Urothelium cell line (cell line): ENCODE results near the gene MAGI1.
A peak's percentile ranks its signal among the peaks of the same experiment; 100 is the strongest.

Experiments
- DNase-seq: peaks from one replicate; pipeline ENCODE4 v3.0.0; 2011; ENCODE audit warnings: low spot score, mixed read lengths
- FAIRE-seq: peaks from 2 replicates; lab custom pipeline; 2011; peaks lifted over from hg19 to GRCh38; lab: Jason Lieb, UNC

The MAGI1 gene

DNA sequence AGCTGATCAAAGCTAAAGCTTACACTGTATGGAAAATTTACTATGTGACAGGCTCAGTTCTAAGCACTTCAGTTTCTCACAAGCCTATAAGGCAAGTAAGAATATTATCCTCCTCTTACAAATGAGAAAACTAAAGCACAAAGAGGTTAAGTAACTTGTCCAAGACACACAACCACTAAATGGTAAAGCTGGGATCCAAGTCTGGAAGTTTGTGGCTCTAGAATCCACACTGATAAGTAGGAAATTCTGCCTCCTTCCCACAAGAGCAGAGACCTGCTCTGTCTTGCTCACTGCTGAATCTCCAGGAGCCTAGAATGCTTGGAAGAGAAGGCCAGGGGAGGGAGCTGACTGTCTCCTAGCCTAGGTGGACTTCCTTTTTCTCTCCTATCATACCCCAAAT, 60.6 kb downstream of the MAGI1 start:
- no peak for DNase-seq
- no peak for FAIRE-seq

DNA sequence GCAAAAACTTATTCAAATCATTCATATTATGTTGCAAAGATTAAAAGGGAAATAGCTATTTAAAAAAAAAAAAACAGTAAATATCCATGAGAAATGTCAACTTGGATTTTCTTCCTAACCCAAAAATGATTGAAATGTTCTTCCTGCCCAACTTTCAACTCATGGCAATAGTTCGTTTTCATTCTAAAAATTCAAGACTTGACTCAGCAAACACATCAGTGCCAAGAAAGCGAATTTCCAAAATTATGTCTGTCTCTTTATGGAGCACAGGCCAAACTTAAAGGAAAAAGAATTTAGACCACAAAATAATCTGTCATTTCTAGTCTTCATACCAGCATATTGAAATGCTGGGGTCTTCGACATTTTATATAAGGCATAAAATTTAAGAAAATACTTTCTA, 63.7 kb downstream of the MAGI1 start:
- DNase-seq (no peak), FAIRE-seq (no peak)

DNA sequence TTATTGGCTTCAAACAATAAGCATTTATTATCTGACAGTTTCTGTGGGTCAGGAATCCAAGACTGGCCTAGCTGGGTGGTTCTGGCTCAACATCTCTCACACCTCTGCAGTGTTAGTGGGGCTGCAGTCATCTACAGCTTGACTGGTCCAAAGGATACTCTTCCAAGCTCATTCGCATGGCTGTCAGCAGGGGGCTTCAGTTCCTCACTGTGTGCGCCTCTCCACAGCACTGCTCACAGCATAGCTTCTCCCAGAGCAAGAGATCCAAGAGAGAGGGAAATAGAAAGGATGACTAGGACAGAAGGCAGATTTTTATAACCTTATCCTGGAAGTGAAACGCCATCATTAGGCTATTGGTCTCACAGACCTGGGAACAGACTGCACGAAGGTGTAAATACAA, 64.2 kb downstream of the MAGI1 start:
- no peak for DNase-seq
- no peak for FAIRE-seq

DNA sequence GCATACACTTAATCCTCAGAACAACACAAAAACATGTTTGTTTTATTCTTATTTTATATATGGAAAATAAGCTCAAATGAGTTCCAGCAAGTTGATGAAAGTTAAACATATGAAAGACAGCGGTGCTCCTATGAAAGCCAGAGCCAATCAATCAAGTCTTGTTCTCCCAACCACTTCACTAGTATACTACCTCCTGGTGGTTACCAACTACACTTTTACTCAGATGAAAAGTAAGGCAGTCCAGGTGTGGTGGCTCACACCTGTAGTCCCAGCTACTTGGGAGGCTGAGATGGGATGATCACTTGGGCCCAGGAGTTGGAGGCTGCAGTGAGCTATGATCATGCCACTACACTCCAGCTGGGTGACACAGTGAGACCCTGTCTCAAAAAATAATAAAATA, 66.0 kb downstream of the MAGI1 start:
- DNase-seq, result no peak
- FAIRE-seq, result no peak

DNA sequence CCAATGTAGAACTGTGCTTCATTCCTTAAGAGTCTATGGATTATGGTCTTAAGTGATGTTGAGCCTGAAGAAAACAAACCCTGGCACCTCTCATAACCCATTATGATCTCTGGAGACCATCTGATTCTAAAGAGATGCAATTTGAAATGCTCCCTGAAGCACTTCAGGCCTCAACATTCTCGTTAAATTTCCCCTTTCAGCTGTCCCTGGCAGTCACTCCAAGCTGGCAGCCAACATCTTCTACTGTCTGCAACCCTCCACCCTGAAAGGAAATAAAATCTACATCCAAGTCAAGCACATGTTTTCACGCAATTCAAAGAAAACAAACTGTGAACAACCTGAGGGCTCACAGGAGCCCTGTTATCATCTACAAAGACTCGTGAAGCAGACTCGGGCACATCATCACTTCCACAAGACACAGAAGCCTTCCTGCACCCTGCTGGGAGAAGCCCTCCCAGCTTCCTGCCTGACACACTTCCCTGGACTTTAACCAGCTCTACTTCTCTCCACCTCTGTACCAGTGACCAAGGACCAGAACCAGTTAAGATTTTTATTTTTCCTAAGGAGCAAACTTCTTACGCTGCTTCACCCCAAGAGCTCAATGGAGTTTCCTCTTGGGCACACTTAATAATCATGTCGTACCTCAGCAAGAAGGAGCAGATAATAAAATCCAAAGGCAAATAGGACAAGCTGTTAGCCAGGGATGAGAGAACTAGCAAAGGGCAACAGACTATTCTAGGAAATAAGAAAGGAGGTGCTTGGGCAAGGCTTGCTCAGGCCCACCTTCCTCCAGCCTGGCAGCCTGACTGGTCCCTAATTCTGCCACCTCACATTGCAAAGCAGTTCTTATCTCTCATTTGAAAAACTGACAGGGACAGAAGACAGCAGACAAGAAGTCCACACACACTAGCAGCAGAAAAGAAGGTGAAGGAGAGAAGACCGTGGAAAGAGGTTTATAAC, 67.1 kb downstream of the MAGI1 start:
- no peak for DNase-seq
- FAIRE-seq, result no peak

DNA sequence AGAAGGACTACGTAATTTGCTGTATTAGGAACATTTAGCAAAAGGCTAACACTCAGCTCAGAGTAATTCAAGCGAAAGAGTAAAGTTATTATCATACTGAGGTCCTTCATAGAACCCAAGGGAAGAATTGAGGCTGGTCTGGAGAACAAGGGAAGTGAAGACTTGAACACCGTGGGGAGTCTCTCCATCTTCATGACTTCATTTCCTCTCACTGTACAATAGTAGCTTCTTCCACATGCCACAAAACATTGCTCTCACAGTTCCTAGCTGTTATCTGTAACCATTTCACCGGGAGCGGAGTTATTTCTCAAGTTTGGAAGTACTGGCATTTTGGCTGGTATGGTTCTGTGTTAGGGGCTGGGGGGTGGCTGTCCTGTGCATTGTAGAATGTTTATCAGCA, 69.7 kb downstream of the MAGI1 start:
- no peak for DNase-seq
- no peak for FAIRE-seq

DNA sequence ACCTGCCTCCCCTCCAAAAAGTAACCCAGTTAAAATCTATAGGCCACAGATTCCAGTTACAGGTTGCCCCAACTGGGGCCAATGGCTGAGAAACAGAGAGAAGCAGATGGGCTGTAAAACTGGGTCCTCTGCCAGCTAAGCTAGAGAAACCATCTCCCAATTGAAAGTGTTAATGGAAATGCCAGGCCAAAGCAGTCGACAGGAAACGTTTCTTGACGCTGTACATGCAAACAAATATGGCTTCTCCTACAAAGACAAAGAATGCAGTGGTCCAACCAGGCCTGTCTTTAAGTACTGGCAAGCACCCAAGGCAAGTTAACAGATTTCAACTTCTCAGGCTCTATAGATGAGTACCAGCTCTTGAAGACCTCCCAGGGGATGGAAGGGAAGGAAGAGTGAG, 71.3 kb downstream of the MAGI1 start:
- FAIRE-seq (no peak), DNase-seq (no peak)

DNA sequence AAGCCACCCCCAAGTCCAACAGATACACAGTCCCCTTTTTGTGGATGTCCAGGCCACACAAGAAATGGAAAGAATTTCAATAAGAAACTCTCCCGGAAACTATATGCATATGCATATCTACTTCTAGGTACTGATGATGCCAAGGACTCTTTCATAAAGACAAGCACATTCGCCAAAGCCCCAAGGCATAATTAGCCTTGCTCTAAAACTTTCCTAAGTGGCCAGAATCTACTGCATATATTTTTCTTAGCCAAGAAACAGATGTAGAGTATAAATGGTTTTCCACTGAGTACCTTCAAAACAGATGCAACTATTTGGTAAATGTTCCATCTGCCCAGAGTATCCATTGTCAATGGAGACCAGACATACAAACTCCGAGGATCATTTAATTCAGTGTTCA, 73.9 kb downstream of the MAGI1 start:
- FAIRE-seq, result no peak
- DNase-seq, result no peak

DNA sequence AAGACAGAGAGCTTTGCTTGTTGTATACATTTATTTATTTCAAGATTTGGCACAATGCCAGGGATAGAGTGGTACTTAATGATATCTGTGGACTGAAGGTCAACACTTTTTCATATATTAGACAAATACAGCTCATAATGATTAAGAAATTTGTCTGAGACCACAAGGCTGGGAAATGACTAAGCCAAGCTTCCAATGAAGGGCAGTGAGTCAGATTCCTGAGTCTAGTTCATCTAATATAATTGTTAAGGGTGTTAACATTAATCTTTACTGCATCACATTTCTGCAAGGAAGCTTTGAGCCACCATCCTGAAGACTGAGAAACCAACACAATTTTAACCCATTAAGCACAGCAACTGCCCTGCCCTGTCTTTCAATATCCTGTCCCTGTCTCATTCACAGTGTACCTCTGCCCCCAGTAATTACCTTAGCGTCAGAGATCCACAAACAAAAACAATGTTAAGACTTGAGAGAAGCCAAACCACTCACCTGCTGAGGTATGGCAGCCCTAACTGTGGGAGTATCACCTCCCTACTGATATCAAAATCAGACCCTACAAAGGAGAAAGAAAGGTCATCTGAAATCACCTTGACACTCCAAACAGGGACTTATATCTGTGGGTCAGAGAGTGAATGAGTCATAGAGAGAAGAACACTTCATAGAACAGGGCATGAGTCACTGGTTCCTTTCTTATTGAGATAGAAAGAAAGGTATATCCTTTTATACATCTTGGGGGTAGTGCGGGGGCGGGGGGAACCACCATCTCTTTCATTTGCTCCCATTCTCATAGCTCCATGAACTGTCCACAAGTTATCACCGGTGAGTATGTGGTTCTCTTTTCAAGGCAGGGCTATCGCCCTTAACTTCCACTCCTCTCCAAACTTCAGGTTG, 74.7 kb downstream of the MAGI1 start:
- peak; percentile 75 for DNase-seq
- no peak for FAIRE-seq

DNA sequence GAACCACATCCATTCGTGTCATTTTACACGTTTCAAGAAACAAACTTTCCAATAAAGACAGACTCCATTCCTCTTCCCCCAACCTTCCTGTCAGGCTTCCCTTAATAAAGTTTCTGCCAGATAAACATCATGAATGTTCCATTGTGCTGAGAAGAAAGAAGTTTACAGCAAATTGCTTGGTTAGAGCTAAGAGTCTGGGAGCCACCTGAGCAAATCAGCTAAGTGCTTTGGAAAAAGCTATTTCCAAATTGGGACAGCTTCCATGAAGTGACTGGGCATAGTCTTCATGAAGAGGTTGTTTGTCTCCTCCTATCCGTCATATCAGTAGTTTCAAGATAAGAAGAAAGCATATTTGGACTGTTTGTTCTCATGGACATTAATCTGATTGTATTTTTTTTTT, 77.0 kb downstream of the MAGI1 start:
- FAIRE-seq, result no peak
- DNase-seq, result no peak

DNA sequence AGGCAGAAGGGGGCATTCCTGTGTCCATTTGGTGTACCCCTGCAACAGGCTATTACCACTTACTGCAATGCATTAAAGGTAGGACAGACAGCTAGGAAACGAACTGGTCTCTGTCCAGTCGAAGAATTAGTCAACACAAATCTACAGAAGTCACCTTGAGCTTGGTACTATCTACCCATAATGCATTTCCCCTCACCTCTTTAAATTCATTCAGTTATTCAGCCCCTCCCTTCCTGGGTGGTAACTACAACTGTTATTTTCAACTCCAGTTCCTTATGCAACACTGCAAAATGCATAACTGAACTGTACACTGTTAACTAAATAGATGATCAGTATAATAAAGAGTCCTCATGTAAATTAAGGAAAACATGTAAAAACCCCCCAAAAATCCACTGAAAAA, 77.6 kb downstream of the MAGI1 start:
- FAIRE-seq (no peak), DNase-seq (no peak)

DNA sequence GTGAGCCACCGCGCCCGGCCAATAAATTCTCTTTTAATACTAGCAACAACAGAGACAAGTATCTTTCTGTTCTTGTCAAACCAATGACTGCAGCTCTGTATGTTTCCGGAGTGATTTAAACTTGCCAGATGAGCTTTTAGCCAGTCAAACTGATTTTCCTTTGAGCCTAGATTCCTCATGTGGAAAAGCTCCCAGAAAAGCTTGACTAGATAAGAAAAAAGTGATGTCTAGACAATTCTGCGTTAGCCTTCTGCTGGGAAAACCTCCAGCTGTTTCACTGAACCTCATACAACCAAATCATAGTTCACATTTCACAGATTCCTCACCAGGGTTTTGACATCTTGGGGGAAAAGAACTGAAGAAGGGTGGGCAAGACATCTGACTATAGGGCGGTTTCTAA, 78.6 kb downstream of the MAGI1 start:
- no peak for FAIRE-seq
- DNase-seq, result no peak

DNA sequence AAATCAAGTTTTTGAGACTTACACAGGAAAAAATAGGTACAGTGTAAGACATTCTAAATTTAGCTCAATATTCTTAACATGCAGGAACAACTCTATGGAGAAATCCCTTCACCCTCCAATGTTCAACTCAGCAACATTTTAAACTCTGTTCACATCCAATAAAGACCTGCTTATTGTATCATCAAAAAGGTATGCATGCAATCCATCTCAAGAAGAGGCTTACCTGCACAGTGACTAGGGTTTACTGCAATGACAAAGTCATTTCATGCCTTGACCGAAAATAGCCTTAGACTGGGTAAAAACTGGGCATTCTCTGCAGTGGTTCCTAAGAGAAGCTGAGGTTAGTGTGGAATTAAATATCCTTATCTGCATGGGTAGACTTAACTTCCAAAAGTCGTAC, 80.5 kb downstream of the MAGI1 start:
- no peak for FAIRE-seq

DNA sequence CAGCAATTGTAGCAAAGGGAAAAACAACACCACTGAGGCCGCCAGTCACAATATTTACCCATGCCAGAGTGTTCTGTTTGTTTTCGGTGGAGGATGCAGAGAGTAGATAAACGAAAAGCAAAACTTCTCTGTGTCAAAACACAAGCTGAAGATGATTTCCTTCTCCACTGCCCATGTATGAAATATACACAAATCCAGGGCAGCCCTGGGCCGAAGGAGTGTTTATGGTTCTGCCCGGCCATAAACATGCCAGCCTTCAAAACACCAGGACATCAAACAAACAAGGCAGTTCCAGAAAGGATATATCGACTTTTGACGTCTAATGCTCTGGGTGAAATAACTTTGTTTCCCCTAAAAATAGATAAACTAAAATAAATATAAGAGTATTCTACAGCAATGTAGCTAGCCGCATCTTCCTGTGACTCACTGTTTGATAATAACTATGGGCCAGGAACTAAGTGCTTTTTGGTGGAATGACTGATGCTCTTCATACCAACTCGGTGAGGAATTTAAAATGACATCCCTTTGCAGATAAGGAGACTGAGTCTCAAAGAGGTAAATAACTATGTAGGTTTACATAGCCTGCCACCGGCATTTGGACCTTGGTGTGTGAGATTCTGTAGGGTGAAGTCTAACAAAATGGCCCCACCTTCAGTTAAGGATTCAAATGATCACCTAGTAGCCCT, 82.8 kb downstream of the MAGI1 start:
- DNase-seq (no peak), FAIRE-seq (no peak)

More for the DNA sequence above, 80.5 kb downstream of the MAGI1 start:
- no peak for DNase-seq

DNA sequence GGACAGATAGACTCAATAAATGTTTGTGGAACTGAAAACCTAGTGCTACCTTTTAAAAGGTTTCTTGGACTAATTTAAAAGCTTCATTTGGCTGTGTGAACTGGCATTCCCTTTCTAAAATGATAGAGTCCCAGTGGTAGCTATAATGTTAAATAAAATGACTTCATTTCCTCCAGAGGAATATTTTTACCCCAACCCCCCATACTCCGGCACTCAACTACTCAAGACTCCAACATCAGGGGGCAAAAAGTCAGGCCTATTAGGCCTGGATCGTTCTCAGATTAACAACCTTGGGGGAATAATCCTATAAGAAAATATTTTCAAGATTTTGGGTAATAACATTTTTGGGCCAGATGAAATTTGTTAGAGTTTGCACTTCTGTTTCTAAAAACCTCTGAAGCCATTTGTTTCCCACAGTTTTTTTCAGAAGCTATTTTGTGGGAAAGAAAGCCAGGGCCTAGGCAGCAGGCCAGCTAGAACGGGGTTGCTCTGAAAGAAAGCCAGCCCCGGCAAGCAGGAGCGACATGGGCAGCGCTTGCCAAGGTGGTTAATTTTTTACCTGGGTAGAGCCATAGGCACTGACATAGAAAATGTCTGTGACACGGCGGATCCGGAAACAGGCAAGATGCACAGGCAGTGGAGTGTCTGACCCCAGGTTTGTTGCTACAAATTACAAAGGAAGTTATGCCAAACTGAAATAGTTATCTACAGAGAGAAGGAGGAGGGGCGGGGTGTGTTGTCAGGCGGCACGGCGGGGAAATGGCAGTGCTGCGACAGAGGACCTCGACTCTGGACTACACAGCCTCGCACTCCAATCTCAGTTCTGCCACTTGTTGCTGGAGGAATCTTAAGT, 84.6 kb downstream of the MAGI1 start:
- DNase-seq, result no peak
- FAIRE-seq, result no peak

DNA sequence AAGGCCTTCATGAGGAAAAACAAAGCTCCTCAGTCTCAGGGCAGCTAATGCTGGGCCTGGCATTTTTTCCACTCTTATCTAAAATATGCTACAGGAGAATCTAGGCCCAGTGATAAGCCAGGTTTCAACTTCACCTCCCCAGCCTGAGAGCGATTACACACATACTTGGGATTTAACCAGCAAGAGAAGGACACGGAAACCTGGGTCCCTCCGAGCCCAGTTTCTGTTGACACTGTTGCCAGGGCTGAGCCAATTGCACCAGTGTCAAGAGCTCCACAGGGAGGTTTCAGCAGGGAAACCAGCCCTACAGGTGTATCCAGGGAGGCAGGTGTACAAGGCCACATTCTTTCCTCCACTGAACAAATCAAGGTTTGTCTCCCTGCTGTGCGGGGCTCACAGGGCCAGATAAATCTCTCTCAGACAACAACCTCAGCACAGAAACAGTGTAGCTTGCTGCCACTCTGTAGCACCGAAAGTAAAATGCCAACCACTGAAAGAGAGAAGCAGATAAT, 85.4 kb downstream of the MAGI1 start:
- DNase-seq (no peak), FAIRE-seq (no peak)

DNA sequence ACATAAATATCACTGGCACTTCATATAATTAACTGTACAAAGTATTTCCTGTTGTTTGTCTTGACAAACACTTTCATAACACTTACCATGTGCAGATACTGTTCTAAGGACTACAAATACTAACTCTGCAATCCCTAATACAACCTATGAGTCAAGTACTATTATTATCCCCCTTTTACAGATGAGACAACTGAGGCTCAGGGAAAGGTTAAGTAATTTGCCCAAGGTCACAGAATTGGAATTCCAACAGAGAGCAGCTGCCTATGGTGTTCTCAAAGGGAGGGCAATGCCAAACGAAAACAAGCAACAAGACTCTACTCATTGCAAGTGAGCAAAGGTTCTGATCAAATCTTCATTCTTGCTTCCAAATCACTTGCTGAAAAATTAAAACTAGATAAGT, 85.9 kb downstream of the MAGI1 start:
- DNase-seq (no peak), FAIRE-seq (no peak)

DNA sequence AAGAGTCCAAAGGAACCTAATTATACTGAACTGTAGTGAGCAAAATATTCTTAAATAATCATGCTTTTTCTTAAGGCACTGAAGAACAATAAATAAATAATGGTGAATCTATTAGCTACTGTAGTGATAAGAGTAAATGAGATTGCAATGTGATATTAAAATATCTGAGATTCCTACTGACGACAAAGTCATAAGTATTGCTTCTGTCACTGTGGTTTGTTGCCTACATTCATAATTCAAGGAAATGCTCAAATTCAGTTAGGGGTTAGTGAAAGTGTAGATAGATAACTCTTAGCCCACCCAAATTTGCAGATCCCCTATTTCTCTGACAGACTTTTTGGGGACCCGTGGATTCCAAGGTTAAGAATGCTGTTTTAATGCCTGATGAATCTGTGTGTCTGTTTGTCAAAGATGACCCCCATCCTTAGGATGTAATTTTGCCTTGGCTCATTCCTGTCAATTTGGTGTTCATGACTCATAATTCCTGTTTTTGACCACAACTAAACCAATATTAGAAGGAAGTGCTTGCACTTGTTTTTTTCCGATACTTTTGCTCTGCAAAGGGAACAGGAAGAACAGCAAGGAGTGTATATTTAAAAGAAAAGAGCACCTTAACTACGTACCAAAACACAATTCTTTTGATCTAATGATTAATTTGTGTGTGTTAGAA, 86.7 kb downstream of the MAGI1 start:
- peak; percentile 40 for FAIRE-seq
- no peak for DNase-seq
